D341Med (cell line): ENCODE results near the gene ASCL1.

ENCODE experiments used
- DNase-seq: peaks from one replicate; pipeline ENCODE4 v3.0.0; 2012; ENCODE audit warnings: low spot score

Gene ASCL1

DNA sequence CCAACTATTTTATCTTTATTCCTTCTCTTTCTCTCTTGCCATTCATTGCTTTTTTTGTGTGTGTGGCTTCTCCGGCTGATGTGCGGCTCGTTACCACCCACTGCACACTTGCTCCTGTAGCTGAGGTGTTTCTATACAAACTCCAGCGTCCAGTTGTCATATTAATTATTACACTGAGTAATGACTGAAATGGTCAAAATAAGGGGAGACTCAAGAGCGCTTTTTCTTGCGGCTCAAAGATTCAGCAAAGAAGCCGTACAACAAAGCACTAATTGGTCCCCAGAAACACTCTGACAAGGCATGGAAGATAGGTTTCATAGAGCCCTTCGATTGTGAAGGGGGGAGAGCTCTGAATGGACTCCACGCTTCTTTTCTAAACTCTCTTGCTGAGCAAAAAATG, 5.6 kb upstream of the ASCL1 start:
- DNase-seq = no peak

DNA sequence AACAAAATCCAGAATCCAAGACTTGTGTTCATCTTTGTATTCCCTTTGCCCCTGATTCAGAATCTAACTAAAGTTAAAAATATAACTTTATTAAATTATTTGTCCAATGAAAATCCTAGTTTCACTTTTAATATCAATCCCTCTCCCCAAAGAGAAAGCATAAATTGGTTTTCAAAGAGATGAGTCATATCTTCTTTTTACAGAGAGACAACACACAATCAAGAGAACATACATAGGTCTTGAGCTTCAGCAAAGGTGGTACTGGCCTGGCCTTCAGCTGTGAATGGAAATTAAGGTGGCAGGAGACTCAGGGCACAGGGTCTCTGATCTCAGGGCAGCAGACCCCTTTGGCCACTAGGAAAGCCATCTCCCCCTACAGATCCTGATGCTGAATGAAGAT, 4.3 kb upstream of the ASCL1 start:
- DNase-seq = no peak

DNA sequence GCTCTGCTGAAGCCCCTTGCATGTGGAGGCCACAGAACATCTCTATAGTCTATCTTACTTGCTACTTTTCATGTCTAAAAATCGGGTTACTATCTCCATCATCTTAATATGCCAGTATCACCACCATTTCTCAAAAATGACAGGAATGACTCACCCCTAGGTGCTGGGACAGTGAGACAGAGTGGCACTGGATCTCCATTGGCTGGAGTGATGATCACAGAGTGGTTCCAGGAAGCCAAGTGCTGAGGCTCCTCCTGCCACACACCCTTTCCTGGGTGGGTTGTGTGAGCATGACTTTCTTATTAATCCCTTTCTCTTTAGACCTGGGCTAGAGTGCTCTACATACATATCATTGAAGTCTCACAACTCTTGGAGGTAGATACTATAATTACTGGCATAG, 3.3 kb upstream of the ASCL1 start:
- DNase-seq = no peak

DNA sequence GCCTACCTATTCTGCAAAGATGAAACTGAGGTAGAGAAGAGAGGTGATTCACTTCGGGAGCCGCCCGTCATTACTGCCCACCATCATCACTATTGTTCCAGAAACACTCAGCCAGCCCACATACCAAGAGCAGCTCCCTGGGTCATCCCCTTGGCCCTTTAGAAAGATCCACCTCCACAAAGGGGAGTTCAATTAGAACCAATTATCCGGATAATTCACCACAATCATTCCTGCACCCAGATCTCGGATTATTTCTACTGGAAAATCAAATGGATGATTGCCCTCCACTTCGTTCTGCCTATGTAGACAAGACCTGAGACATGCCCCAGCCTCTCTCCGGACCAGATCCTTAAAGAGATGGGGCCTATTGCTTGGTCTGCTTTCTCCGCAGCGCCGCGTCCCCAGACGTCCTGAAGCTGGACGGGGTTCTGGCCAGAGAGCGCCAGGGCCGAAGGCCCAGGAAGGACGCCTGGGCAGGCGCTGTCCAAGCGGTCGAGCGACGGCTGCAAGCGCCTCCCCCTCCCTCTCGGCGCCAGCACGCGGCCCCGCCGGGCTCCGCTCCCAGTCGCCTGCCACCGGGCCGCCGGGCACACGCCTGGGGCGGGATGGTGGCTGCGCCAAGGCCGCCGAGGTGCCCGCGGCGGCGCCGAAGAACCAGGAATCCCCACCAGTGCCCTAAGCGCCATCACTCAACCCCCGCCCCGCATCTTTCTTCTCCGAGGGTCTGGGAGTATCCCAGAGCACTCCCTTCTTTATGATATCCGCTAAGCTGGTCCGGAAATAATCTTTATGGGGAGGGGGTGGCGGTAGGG, 1.3 kb upstream of the ASCL1 start:
- DNase-seq = no peak

DNA sequence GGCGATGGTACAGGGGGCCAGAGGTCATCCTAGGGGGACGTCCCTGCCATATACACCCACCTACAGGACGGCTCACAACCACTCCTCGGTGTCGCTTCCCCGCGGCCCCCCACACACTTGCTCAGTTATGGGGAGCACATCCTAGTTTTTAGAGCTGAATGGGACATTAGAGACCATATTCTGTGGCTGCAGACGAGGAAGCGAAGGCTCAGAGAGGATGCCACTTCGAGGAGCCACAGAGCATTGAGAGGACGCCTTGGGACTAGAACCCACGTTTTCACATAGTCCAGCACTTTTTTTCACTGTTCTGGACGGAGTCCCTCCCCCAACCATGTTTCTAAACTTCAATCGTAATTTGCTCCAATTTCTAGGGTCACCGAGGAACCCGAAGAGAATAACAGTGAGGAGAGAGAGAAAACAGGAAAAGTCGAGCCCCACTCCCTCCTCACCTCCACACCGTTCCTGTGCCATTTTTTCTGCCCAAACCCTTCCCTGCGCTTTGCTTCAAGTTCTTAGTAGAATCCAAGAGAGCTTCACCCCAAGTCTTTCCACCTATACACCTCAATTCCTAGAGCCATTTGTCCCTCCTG, 641 bp upstream of the ASCL1 start:
- no peak for DNase-seq

DNA sequence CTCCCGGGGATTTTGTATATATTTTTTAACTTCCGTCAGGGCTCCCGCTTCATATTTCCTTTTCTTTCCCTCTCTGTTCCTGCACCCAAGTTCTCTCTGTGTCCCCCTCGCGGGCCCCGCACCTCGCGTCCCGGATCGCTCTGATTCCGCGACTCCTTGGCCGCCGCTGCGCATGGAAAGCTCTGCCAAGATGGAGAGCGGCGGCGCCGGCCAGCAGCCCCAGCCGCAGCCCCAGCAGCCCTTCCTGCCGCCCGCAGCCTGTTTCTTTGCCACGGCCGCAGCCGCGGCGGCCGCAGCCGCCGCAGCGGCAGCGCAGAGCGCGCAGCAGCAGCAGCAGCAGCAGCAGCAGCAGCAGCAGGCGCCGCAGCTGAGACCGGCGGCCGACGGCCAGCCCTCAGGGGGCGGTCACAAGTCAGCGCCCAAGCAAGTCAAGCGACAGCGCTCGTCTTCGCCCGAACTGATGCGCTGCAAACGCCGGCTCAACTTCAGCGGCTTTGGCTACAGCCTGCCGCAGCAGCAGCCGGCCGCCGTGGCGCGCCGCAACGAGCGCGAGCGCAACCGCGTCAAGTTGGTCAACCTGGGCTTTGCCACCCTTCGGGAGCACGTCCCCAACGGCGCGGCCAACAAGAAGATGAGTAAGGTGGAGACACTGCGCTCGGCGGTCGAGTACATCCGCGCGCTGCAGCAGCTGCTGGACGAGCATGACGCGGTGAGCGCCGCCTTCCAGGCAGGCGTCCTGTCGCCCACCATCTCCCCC, 777 bp downstream of the ASCL1 start:
- peak; percentile 80 for DNase-seq

DNA sequence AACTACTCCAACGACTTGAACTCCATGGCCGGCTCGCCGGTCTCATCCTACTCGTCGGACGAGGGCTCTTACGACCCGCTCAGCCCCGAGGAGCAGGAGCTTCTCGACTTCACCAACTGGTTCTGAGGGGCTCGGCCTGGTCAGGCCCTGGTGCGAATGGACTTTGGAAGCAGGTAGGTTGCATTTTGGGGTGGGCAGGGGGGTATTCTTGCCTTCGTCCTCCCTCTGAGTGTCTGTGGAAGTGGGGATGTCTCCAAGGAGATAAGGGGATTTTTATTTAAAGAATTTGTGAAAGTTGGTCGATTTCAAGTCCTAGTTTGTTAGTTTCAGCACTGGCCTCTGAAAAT, 1.3 kb downstream of the ASCL1 start:
- no peak for DNase-seq

DNA sequence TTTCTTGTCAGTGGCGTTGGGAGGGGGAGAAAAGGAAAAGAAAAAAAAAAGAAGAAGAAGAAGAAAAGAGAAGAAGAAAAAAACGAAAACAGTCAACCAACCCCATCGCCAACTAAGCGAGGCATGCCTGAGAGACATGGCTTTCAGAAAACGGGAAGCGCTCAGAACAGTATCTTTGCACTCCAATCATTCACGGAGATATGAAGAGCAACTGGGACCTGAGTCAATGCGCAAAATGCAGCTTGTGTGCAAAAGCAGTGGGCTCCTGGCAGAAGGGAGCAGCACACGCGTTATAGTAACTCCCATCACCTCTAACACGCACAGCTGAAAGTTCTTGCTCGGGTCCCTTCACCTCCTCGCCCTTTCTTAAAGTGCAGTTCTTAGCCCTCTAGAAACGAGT, 1.9 kb downstream of the ASCL1 start:
- no peak for DNase-seq

DNA sequence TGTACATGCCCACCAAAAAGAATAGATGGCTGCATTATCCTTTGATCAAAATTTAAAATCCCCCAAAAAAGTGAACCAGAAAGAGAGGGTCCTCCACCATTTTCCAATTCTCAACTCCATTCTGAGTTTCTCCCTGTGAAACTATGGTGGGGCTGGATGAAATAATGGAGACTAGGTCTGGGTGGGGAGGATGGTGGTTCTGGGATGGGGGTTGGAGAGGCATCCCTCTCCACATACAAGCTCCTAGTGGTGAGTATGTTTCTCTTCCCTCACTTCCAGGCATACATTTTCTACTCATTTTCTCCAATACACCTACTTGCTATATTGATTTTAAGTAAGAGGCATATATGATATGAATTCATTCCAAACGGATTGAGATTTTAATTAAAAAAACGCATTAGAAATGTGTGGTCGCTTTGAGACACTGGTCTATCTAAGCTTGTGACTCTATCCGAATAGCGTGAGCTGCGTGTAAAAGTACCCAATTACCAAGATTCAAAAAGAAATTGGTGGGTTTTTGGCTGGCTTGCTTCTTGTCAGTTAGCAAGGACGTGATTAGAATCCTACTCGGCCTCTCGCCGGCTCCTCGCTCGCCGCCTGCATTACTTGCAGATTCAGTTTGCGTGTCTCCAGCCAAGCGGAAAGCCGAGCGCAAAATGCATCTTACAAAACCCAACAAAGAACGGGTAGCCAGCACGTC, 3.4 kb downstream of the ASCL1 start:
- no peak for DNase-seq

DNA sequence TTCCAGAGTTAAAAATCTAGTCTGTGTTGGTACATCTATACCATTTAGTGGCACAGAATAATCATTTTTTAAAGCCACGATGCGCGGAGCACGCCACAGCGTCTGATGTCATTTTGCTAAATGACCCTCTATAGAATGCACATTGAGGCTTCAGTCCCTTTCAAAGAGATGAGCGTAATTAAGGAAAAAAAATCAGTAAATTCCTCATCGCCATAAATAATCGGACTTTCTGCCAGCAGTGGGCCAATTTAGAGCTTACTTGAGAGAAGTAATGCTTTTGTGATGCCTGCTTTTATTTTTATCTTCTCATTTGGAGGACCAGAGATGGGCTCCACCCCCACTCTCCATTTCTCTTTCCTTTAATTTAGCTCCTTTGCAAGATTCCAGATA, 4.0 kb downstream of the ASCL1 start:
- no peak for DNase-seq

DNA sequence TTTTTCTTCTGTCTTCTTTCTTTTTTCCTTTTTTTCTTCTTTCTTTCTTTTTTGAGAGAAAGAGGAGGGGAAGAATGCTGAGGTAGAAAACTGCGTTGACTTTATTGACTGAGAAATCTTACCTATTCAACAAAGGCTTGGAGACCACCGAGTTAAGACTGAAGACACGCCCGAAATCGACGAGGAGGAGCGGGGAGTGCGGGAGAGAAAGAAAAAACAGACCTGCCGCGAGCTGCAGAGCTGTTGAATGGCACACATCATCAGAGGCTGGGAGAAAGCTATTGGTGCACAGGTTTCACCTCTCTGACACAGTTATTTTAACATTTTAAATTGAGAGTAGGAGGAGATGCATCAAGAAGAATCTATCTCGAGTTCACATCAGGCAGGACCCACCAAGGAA, 5.1 kb downstream of the ASCL1 start:
- no peak for DNase-seq

DNA sequence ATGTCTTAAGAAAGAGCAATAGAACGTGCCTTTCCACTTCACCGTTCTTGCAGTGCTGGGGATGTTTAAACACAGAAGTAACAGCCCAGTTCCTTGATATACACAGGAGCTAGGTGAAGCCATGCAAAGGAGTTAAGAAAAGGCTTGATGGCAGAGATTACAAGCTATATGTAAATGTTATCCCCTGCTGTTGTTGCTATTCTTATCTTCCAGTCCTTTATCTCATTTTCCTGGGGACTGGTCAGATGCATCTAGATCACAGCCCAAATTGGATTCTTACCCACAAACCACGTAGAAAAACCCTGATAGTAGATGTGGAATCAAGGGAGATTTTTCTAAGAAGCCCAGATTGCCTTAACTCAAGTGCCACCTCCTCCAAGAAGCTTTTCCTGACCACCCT, 5.5 kb downstream of the ASCL1 start:
- no peak for DNase-seq

DNA sequence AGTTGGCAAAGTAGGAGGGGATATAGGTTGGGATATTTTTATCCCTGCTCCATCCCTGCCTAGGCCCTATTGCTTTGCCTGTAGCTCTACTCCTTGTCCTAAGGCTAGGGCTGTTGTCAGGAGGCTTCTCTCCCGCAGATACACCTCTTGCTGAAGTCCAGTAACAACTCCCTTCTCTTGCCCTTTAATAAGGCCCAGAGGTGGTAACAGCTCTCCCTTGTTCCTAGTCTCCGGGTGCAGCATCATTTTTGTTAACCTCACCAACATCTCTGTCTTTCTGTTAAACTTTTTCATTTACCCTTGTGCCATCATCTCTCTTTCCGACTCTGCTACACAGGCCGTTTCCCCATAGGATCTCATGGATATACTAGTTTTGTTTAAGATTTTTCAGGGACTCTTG, 6.3 kb downstream of the ASCL1 start:
- no peak for DNase-seq

DNA sequence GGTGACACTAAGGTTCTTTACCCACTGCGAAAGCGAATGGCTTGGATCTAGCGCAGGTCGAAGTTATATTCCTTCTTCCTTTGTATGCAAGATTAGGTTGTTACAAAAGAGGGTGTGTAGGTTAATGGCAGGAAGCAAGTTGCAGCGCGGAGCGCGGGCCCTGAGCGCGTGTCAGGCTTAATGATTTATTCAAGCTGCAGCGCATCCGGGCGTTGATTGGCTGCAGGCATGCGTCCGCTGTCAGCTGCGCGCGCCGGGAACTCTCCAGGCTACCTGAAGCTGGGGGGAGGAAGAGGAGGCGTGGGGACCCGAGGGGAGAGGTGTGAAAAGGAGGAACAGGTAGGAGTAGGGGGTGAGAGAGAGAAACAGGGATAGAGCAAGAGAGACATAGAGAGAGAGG, 7.4 kb downstream of the ASCL1 start:
- DNase-seq = no peak

DNA sequence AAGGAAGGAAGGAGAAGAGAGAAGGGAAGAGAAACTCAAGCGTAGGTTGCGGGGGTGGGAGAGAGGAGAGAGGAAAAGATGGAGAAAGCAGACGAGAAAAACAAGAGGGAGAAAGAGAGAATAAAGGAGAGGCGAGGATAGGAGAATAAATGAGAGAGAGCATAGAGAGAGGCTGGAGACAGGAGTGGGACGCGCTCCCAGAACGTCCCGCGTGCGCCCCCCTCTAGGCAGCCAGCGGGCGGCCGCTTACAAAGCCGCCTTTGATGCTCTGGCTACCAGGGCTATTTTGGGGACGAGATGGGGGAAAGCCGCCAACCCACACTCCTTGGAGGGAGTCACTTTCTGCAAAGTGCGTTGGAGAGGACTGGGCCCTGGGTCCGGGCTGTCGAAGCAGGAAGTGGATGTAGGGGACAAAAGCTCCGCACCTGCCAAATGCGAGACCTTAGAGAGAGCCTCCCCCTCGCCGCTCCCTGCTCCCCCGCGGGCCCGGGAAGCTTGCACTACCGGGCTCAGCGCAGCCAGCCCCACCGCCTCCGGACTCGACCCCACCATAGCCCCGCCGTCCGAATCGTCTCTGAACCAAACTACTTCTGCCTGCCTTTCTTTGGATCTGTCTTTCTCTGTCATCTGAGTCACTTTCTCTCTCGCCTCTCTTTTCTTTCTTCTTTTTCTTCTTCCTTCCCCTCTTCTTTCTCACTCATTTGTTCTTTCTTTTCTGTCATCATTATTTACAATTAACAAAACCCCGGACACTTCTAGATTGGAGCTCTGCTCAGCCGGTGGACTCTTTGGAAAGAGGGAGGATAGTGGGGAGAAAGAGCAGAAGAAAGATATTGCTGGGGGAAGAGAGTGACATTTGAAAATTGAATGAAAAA, 8.0 kb downstream of the ASCL1 start:
- no peak for DNase-seq

DNA sequence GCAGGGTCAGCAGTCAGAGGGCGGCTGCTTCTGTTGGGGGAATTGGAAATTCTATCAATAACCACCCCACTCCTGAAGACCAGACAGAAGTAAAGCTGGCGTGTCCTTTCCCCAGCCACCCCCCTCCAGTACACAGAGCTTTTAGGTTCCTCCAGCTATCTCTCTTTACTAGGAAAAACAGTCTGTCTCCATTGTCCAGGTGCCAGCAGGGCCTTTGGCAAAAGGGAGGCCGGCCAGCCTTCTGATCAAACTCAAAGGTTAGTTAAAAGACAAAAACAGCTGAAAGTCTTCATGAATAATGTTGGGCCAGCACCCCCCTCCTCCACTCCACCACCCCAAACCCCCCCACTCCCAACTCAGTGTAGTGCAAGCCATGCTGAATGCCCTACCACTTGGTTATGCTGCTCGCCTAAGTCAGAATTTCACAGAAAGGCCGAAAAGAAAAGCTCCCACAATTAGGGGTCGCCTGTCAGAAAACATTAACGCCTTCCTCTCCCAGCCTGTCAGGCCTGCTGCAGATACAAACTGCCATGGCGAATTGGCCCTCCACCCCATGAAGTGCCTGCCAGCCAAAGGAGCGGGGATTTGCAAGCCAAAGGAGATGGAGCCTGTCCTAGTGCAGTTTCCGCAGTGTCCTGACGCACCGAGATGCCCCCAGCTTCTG, 8.9 kb downstream of the ASCL1 start:
- no peak for DNase-seq

DNA sequence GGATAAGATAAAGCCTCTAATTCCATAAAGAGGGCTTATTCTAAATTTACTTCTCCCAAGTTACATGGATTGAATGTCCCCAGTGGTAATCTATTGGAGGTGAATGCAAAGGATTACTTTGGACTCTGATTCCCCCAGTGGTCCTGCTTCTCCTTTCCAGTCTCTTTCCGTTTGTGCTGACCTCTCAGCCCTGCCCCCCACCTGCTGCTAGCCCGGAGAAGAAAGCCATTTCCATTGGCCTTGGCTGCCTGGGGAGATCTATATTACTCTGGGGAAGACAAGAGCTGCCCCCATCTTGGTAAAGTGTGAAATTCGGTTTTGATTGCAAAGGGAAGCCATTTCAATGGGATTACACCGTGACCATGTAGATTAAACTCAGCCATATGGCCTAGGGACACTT, 13.3 kb downstream of the ASCL1 start:
- no peak for DNase-seq

DNA sequence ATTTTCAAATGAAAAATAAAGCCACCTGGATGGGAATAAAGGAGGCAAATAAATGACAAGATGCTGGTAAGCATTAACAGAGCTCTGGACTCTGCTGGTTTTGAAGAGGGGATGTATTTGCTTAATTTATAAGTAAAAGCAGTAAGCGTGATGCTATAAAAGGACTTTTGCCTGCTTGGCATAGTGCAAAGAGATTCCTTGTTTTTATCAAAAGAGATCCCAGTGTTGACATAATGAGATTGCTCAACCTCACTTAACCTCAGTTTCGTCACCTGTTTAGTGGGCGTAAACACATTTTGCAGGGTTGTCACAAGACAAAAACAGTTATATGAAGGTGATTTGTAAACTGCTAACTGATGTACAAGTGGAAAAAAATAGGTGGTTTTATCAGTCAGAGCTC, 13.8 kb downstream of the ASCL1 start:
- DNase-seq = no peak

DNA sequence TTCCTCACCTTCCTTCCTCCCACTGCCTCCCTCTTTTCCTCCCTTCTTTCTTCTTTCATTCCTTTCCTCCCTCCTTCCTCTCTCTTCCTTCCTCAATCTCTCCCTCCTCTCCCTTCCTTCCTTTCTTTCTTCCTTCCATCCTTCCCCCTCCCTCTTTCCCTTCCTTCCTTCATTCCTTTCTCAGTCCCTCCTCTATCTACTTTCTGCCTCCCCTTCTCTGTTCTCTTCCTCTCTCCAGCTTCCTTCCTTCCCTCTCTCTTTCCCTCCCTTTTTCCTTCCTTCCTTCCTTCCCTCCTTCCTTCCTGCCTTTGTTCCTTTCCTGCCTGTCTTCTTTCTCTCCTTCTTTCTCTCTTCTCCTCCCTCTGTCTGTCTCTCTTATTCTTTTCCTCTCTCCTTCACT, 16.1 kb downstream of the ASCL1 start:
- DNase-seq = no peak

DNA sequence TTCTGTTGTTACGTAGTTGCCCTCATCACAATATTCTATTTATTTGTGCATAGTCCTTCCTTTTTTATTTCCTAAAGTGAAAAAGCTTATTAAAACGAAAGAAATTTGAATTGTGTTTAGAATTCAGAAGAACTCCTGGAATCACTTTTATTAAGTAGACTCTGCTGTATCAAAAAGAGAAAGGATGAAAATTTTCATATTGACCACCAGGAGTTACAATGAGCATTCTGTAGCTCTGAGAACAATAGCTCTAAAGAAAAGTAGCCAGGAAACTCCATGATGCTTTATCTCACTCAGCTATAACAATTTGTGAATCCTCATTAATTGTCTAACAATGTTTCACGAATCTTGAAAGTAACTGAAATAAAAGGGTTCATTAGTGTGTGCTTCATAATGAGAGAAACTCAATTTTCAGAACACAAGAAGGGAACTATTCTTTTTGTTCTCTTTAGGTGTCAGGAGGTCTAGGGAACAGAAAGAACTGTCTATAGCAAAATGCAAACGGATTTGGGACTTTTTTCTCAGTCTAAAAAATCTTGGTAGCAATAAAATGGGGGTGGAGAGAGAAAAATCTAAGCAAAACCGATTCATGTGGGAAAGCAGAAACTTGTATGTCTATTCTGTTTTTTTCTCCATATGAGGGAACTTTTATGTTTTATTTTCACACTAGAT, 19.3 kb downstream of the ASCL1 start:
- no peak for DNase-seq
